Measurements from ENCODE around the gene BCL2L1.

The BCL2L1 gene

DNA sequence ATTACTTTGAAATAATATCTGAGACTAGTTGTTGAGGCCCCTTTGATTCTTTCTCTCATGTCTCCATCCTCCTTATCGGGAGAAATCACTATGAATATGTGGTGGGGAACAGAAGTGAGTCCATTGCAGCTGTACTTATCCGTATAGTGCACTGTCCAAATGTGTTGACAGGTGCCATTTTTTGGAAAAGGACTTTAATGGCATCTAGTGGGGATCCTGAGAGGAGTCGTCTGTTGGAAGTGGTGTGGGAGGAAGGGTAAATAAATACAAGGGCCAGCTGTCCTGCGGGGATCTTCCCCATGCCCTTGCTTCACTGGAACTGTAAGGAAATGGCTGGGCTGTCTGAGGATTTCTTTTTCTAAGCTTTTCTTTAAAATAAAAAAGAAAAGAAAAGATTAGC lies 35.9 kb upstream of the BCL2L1 start:
- Histone ChIP-seq H3K27ac (ENCODE audit: low read length) (no peak overlapping the region), H3K9ac (ENCODE audit: low read length) (no peak overlapping the region), H3K27me3 (ENCODE audit: low read depth, low read length) (no peaks in the 10 kb centered on the region), H3K4me2 (ENCODE audit: low read length) (no peak overlapping the region), H2AFZ (ENCODE audit: low read depth, low read length) (no peak overlapping the region), H3K36me3 (replicated peaks; ENCODE audit: low read depth, low read length) (peaks cover 52% of the 10 kb centered on the region), H3K9me3 (ENCODE audit: insufficient read depth, low read length) (no peaks in the 10 kb centered on the region), H4K20me1 (ENCODE audit: insufficient read depth, low read length) (peaks cover 33% of the 10 kb centered on the region), H3K4me3 (ENCODE audit: low read length) (no peak overlapping the region), H3K4me1 (ENCODE audit: low read length) (no peaks in the 10 kb centered on the region), H3K79me2 (ENCODE audit: low read length) (peaks cover 84% of the 10 kb centered on the region)
- TF ChIP-seq, protein P1, sequence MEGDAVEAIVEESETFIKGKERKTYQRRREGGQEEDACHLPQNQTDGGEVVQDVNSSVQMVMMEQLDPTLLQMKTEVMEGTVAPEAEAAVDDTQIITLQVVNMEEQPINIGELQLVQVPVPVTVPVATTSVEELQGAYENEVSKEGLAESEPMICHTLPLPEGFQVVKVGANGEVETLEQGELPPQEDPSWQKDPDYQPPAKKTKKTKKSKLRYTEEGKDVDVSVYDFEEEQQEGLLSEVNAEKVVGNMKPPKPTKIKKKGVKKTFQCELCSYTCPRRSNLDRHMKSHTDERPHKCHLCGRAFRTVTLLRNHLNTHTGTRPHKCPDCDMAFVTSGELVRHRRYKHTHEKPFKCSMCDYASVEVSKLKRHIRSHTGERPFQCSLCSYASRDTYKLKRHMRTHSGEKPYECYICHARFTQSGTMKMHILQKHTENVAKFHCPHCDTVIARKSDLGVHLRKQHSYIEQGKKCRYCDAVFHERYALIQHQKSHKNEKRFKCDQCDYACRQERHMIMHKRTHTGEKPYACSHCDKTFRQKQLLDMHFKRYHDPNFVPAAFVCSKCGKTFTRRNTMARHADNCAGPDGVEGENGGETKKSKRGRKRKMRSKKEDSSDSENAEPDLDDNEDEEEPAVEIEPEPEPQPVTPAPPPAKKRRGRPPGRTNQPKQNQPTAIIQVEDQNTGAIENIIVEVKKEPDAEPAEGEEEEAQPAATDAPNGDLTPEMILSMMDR (IDR thresholded peaks at IDR 0.05; ENCODE audit: low read depth, low read length) = no peak
- TF ChIP-seq EZH2phosphoT487 (IDR thresholded peaks at IDR 0.05; ENCODE audit: low read depth) = no peak

DNA sequence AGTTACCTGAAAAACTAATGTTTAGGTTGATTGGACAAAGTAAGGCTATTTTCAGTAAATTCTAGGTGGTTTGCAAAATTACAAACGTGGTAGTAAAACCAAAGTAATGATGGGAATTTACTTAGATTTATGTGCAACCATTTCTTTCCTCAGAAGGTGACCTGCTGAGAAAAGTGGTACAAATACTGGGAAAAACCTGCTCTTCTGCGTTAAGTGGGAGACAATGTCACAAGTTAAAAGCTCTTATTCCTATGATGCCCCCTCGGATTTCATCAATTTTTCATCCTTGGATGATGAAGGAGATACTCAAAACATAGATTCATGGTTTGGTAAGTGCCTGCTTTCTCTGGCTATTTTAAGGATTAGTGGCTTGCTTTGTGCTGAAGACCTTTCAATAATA lies 34.6 kb upstream of the BCL2L1 start:
- TF ChIP-seq EZH2phosphoT487 (IDR thresholded peaks at IDR 0.05; ENCODE audit: low read depth) = no peak
- TF ChIP-seq, protein P1 (IDR thresholded peaks at IDR 0.05; ENCODE audit: low read depth, low read length) = no peak
- peaks cover 55% of the 10 kb centered on the region for H3K36me3 ChIP-seq (replicated peaks; ENCODE audit: low read depth, low read length)
- no peak overlapping the region for H2AFZ ChIP-seq (ENCODE audit: low read depth, low read length)

DNA sequence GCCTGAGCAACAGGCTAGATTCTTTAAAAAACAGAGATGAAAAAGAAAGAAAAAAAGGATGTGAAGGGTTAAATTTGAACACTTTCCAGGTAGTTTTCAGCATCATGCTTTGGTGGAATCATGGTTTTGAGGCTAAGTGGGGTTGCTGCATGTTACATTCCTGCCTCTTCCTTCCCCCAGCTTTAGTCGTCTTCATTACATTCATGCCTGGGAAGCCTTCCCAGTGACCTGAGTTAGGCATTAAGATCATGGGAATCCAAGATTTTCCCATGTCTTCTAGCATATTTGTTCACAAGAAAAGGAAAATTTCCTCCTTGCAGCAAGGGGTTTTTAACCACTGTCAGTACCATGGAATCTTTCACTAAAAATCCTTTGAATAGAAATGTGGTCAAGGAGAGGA lies 28.5 kb upstream of the BCL2L1 start:
- TF ChIP-seq EZH2phosphoT487 (IDR thresholded peaks at IDR 0.05; ENCODE audit: low read depth) = no peak
- Histone ChIP-seq H3K27ac (ENCODE audit: low read length) (no peak overlapping the region), H3K4me3 (ENCODE audit: low read length) (no peak overlapping the region), H3K9me3 (ENCODE audit: insufficient read depth, low read length) (no peaks in the 10 kb centered on the region), H2AFZ (ENCODE audit: low read depth, low read length) (no peak overlapping the region), H3K4me1 (ENCODE audit: low read length) (peaks cover 11% of the 10 kb centered on the region), H4K20me1 (ENCODE audit: insufficient read depth, low read length) (peaks cover 61% of the 10 kb centered on the region), H3K27me3 (ENCODE audit: low read depth, low read length) (no peaks in the 10 kb centered on the region), H3K36me3 (replicated peaks; ENCODE audit: low read depth, low read length) (peaks cover 35% of the 10 kb centered on the region), H3K4me2 (ENCODE audit: low read length) (no peak overlapping the region), H3K79me2 (ENCODE audit: low read length) (peaks cover 98% of the 10 kb centered on the region), H3K9ac (ENCODE audit: low read length) (no peak overlapping the region)

More for the DNA sequence above, 34.6 kb upstream of the BCL2L1 start:
- Histone ChIP-seq H3K27ac (ENCODE audit: low read length) (no peak overlapping the region), H3K27me3 (ENCODE audit: low read depth, low read length) (no peaks in the 10 kb centered on the region), H3K79me2 (ENCODE audit: low read length) (peaks cover 85% of the 10 kb centered on the region), H3K4me2 (ENCODE audit: low read length) (no peak overlapping the region), H4K20me1 (ENCODE audit: insufficient read depth, low read length) (peaks cover 45% of the 10 kb centered on the region), H3K4me1 (ENCODE audit: low read length) (no peaks in the 10 kb centered on the region), H3K9ac (ENCODE audit: low read length) (no peak overlapping the region), H3K9me3 (ENCODE audit: insufficient read depth, low read length) (no peaks in the 10 kb centered on the region), H3K4me3 (ENCODE audit: low read length) (no peak overlapping the region)

DNA sequence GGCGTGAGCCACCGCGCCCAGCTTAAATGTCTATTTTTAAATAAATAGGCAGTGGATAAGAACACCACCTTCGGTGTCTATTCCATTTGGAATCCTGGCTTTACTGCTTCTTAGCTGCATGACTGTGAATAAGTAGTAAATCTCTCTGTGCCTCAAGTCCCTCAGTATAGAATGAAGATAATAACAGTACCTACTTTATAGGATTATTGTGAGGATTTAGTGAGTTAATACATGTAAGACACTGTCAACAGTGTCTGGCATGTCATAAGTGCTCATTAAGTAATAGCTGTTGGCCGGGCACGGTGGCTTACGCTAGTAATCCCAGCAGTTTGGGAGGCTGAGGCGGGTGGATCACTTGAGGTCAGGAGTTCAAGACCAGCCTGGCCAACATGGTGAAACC lies 26.6 kb upstream of the BCL2L1 start:
- H3K27me3 ChIP-seq (ENCODE audit: low read depth, low read length) = no peaks in the 10 kb centered on the region
- H3K79me2 ChIP-seq (ENCODE audit: low read length) = peaks cover 98% of the 10 kb centered on the region
- H3K27ac ChIP-seq (ENCODE audit: low read length) = no peak overlapping the region
- H3K4me1 ChIP-seq (ENCODE audit: low read length) = peaks cover 11% of the 10 kb centered on the region
- H3K4me2 ChIP-seq (ENCODE audit: low read length) = no peak overlapping the region
- no peak overlapping the region for H3K9ac ChIP-seq (ENCODE audit: low read length)
- TF ChIP-seq EZH2phosphoT487 (IDR thresholded peaks at IDR 0.05; ENCODE audit: low read depth) = no peak
- TF ChIP-seq, protein P1 (IDR thresholded peaks at IDR 0.05; ENCODE audit: low read depth, low read length) = no peak
- peaks cover 43% of the 10 kb centered on the region for H3K36me3 ChIP-seq (replicated peaks; ENCODE audit: low read depth, low read length)
- peaks cover 54% of the 10 kb centered on the region for H4K20me1 ChIP-seq (ENCODE audit: insufficient read depth, low read length)
- no peak overlapping the region for H2AFZ ChIP-seq (ENCODE audit: low read depth, low read length)
- H3K9me3 ChIP-seq (ENCODE audit: insufficient read depth, low read length) = no peaks in the 10 kb centered on the region
- no peak overlapping the region for H3K4me3 ChIP-seq (ENCODE audit: low read length)

Data from OCI-LY3 (cell line).